ENCODE measurements around the gene RXRA. TPM values are rescaled to one million over a fixed set of nuclear protein-coding genes. Genes with fewer than 3 reads are reported as not detected.

Gene RXRA
- 5.2 and 7.6 TPM in 2 replicates for polyA plus RNA-seq (2012; rRNA removed)
- polyA plus RNA-seq (2012; cell fraction: cytosol; rRNA removed) = 3.4 and 5.5 TPM in 2 replicates
- 8.0 and 8.8 TPM in 2 replicates for polyA plus RNA-seq (2012; cell fraction: nucleus; rRNA removed)

- Histone ChIP-seq H3K79me2 (ENCODE audit: insufficient read depth) (peaks cover 42% of the 10 kb centered on the region), H3K9me3 (no peaks in the 10 kb centered on the region), H3K9ac (peak within 1 kb of the TSS; percentile 90), H3K4me2 (peak within 1 kb of the TSS; percentile 99), H3F3A (replicated peaks; ENCODE audit: insufficient read depth) (no peaks in the 10 kb centered on the region), H3K27ac (ENCODE audit: low read depth in 2 of 2, low read length in 1 of 2) (peak within 1 kb of the TSS; percentile 84 to 92), H3K27me3 (ENCODE audit: insufficient read depth) (no peaks in the 10 kb centered on the region), H3K4me3 (ENCODE audit: low read depth in 2 of 2, low read length in 1 of 2) (peak within 1 kb of the TSS; percentile 72 to 91), H3K9me2 (no peaks in the 10 kb centered on the region), H3K36me3 (replicated peaks in 1 of 2; ENCODE audit: control insufficient read depth in 1 of 2, insufficient read depth in 2 of 2, low read length in 1 of 2) (no peaks in the 10 kb centered on the region), H2AFZ (ENCODE audit: low read depth) (peak within 1 kb of the TSS; percentile 79), H3K4me1 (ENCODE audit: control insufficient read depth in 1 of 2, insufficient read depth in 2 of 2, low read depth in 1 of 2, low read length in 1 of 2) (peaks cover 35 to 49% of the 10 kb centered on the region in 2 experiments; a peak in 3 of 4 replicates), H4K20me1 (ENCODE audit: insufficient read depth) (peaks cover 42% of the 10 kb centered on the region)
- peak; percentile 97 for DNase-seq
- CTCF ChIA-PET = interaction anchor here (0.7 to 2.1 kb wide), 6 partner anchors 10 to 155 kb away, joined by 3 to 9 read pairs (median 4); no protein-coding TSS in a partner anchor
- TF ChIP-seq NRF1 (IDR thresholded peaks at IDR 0.05; ENCODE audit: low read depth, low read length) (no peak), POLR2AphosphoS5 (IDR thresholded peaks at IDR 0.05; ENCODE audit: low read depth, low read length) (peak; percentile 78), TAF1 (IDR thresholded peaks at IDR 0.05; ENCODE audit: borderline replicate concordance, low read depth, low read length) (peak; percentile 88), MXI1 (IDR thresholded peaks at IDR 0.05; ENCODE audit: low read depth, low read length) (peak; percentile 38; the same call in 1 of the 2 replicates), RCOR1 (IDR thresholded peaks at IDR 0.05; ENCODE audit: low read length) (no peak), FOSL2 (IDR thresholded peaks at IDR 0.05; ENCODE audit: borderline replicate concordance, low read depth) (no peak), JUND (IDR thresholded peaks at IDR 0.05) (no peak), EP300 (IDR thresholded peaks at IDR 0.05; ENCODE audit: borderline replicate concordance in 1 of 2, low read depth in 1 of 2, low read length in 1 of 2) (0 out of 4 replicates have a peak, but pooled peaks of 1 of the 2 experiments have one; percentile 8), SIN3A (IDR thresholded peaks at IDR 0.05; ENCODE audit: borderline replicate concordance, low read depth, low read length) (no peak), SMC3 (IDR thresholded peaks at IDR 0.05; ENCODE audit: low read depth, low read length) (peak; percentile 15; the same call in 1 of the 2 replicates), RXRA (IDR thresholded peaks at IDR 0.05; ENCODE audit: borderline replicate concordance, low read depth) (no peak), MEF2A (IDR thresholded peaks at IDR 0.05; ENCODE audit: borderline replicate concordance, low read depth) (no peak)
- TF ChIP-seq, protein P1, sequence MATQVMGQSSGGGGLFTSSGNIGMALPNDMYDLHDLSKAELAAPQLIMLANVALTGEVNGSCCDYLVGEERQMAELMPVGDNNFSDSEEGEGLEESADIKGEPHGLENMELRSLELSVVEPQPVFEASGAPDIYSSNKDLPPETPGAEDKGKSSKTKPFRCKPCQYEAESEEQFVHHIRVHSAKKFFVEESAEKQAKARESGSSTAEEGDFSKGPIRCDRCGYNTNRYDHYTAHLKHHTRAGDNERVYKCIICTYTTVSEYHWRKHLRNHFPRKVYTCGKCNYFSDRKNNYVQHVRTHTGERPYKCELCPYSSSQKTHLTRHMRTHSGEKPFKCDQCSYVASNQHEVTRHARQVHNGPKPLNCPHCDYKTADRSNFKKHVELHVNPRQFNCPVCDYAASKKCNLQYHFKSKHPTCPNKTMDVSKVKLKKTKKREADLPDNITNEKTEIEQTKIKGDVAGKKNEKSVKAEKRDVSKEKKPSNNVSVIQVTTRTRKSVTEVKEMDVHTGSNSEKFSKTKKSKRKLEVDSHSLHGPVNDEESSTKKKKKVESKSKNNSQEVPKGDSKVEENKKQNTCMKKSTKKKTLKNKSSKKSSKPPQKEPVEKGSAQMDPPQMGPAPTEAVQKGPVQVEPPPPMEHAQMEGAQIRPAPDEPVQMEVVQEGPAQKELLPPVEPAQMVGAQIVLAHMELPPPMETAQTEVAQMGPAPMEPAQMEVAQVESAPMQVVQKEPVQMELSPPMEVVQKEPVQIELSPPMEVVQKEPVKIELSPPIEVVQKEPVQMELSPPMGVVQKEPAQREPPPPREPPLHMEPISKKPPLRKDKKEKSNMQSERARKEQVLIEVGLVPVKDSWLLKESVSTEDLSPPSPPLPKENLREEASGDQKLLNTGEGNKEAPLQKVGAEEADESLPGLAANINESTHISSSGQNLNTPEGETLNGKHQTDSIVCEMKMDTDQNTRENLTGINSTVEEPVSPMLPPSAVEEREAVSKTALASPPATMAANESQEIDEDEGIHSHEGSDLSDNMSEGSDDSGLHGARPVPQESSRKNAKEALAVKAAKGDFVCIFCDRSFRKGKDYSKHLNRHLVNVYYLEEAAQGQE (IDR thresholded peaks at IDR 0.05; ENCODE audit: low read depth, low read length) = 0 out of 2 replicates have a peak, but pooled peaks have one; percentile 20
- WGBS (ENCODE audit: low lambda C conversion rate) = 0% methylated on average over 3 of the region's 156 CpGs
- POLR2A ChIA-PET = interaction anchor here (0.7 to 1.5 kb wide), 3 partner anchors 33 to 40 kb away, joined by 3 to 6 read pairs (median 3); no protein-coding TSS in a partner anchor
Observed at GRCh38 chr9:134325813-134326723, at the start of gene RXRA. Gene RXRA, plus strand, starts transcription at chr9:134326455. Its CDS starts 177 bp downstream, at chr9:134326632.
